ENCODE measurements around the gene NKTR.
"Not testable (repeated sequence)": the region's sequence is repeated elsewhere in the genome, so short reads cannot be mapped to it uniquely, and the experiment has no call there.

NKTR gene

DNA sequence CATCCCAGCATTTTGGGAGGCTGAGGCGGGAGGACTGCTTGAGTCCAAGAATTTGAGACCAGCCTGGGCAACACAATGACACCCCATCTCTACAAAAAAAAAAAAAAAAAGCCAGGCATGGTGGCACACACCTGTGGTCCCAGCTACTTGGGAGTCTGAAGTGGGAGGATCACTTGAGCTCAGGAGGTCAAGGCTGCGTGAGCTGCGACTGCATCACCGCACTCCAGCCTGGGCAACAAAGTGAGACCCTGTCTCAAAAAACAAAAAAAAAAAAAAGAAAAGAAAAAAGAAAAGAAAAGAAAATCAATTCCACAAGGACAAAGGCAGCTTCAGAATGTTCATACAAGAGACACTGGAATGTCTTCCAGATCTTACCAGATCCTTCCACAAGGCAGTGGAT, 21.1 kb upstream of the NKTR start:
- H3K4me3 ChIP-seq (ENCODE audit: low read length); DNase-seq (ENCODE audit: low read depth); H3K36me3 ChIP-seq (ENCODE audit: control insufficient read depth, insufficient read depth, low read length, severe bottlenecking); H3K9ac ChIP-seq (ENCODE audit: low read length); H3K27me3 ChIP-seq (replicated peaks; ENCODE audit: control insufficient read depth, insufficient read depth, low read length): not testable (repeated sequence)
- peaks cover 18% of the 10 kb centered on the region for H3K4me1 ChIP-seq (ENCODE audit: control insufficient read depth, insufficient read depth, low read length)
- H3K9me3 ChIP-seq (ENCODE audit: control insufficient read depth, low read length) = peaks cover 14% of the 10 kb centered on the region

DNA sequence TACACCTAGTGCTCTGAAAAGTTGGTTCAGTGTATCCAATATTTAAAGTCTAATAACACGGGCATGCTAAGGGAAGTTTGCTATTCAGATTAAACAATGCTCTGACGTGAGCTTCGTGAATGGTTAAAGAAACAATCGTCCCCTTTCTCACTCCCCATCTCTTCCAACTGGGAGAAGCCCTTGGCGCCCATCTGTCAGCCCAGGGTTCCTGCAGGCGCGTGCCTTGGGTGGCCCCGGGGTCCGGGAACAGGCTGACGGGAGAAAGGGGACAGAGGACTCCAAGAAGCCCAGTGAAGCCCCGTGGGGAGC, 19.1 kb upstream of the NKTR start:
- Histone ChIP-seq H3K36me3 (ENCODE audit: control insufficient read depth, insufficient read depth, low read length, severe bottlenecking) (no peaks in the 10 kb centered on the region), H3K4me3 (ENCODE audit: low read length) (peak overlapping the region; percentile 84), H3K27me3 (replicated peaks; ENCODE audit: control insufficient read depth, insufficient read depth, low read length) (no peaks in the 10 kb centered on the region)

DNA sequence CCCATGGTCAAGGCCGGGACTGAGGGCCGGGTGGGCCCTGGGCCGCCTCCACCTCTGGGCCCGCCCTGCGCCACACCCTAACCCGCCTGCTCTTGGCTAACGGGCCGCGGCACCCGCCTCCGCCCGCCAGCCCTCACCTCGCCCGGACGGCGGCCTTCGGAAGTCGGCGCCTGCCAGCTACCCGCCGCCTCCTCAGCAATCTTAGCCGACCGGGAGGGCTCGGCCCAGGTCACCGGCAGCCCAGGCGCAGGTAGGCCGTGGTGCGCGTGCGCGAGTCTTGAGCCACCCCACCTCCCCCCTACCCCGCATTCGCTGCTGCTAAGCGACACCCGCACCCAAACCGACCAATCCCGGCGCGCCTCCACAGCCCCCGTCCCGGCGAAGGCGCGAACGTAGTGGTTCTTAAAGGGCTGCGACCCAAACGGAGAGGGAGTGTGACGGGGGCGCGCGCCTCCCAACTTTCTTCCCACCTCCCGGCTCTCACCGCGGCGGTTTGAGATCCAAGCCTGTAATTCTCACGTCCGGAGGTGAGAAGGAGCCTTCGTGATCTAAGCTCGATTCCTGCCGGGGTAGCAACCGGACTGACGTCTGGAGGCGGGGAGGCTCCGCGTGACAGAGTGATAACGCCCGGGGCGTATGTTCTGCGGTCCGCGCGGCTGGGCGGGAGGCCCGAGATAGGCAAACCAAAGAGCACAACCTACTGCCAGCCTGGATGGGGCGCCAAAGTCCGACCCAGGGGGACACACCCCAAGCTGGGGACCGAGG, 18.6 kb upstream of the NKTR start, which contains the start of gene SEC22C:
Gene SEC22C (minus strand): TSS at position 259 of the 765 bp plus-strand sequence. CDS start 12,921 bp downstream, outside the sequence.
- Histone ChIP-seq H3K4me1 (ENCODE audit: control insufficient read depth, insufficient read depth, low read length) (peaks cover 18% of the 10 kb centered on the region), H3K27me3 (replicated peaks; ENCODE audit: control insufficient read depth, insufficient read depth, low read length) (no peaks in the 10 kb centered on the region), H3K9ac (ENCODE audit: low read length) (peak within 1 kb of the TSS; percentile 89), H3K4me3 (ENCODE audit: low read length) (peak within 1 kb of the TSS; percentile 84), H3K9me3 (ENCODE audit: control insufficient read depth, low read length) (no peaks in the 10 kb centered on the region), H3K36me3 (ENCODE audit: control insufficient read depth, insufficient read depth, low read length, severe bottlenecking) (no peaks in the 10 kb centered on the region)
- peak; percentile 98 for DNase-seq (ENCODE audit: low read depth)

More for the DNA sequence above, 19.1 kb upstream of the NKTR start:
- Histone ChIP-seq H3K9me3 (ENCODE audit: control insufficient read depth, low read length) (no peaks in the 10 kb centered on the region), H3K9ac (ENCODE audit: low read length) (peak overlapping the region; percentile 89), H3K4me1 (ENCODE audit: control insufficient read depth, insufficient read depth, low read length) (peaks cover 18% of the 10 kb centered on the region)
- no peak for DNase-seq (ENCODE audit: low read depth)

DNA sequence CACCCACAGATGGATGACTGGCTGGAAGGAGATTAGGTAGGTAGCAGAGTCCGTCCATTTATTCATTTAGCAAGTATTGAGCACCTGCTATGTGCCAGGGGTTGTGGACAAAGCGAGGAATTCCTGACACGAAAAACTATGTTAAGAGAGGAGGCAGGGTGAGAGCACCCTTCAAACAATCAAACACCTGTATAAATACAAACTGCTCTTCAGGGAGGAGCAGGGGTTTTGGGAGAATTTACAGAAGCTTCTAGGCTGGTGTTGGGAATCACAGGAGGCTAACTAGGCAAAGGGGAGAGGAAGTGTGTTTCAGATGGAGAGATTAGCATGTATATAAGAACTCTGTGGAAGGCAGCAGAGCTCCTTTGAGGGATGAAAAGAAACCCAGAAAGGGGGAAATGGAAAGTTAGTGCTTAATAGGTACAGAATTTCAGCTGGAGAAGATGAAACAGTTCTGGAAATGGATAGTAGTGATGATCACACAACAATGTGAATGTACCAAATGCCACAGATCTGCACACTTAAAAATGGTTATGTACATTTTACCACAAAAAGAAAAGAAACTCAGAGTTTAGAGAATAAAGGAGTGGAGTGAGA, 17.9 kb upstream of the NKTR start:
- no peak for DNase-seq (ENCODE audit: low read depth)
- Histone ChIP-seq H3K27me3 (replicated peaks; ENCODE audit: control insufficient read depth, insufficient read depth, low read length) (no peaks in the 10 kb centered on the region), H3K9ac (ENCODE audit: low read length) (peak overlapping the region; percentile 89), H3K9me3 (ENCODE audit: control insufficient read depth, low read length) (no peaks in the 10 kb centered on the region), H3K4me1 (ENCODE audit: control insufficient read depth, insufficient read depth, low read length) (peaks cover 18% of the 10 kb centered on the region), H3K4me3 (ENCODE audit: low read length) (peak overlapping the region; percentile 84), H3K36me3 (ENCODE audit: control insufficient read depth, insufficient read depth, low read length, severe bottlenecking) (no peaks in the 10 kb centered on the region)

DNA sequence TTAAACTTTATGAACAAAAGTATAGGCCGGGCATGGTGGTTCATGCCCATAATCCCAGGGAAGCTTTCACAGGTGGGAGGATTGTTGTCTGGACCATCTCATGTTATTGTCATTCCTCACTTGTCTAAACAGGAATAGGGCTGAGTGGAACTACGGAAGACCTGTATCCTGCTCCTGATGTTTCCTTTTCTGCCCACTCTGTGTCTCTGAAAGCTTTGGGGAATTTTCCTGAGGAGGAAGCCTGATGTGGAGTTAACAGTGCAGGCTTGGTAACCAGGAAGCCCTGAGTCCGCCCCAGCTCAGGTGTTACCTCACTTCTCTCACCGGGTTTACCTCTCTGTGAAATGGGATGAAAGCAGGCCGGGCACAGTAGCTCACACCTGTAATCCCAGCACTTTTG, 11.9 kb upstream of the NKTR start:
- H3K9ac ChIP-seq (ENCODE audit: low read length) = no peak overlapping the region
- DNase-seq (ENCODE audit: low read depth) = no peak

DNA sequence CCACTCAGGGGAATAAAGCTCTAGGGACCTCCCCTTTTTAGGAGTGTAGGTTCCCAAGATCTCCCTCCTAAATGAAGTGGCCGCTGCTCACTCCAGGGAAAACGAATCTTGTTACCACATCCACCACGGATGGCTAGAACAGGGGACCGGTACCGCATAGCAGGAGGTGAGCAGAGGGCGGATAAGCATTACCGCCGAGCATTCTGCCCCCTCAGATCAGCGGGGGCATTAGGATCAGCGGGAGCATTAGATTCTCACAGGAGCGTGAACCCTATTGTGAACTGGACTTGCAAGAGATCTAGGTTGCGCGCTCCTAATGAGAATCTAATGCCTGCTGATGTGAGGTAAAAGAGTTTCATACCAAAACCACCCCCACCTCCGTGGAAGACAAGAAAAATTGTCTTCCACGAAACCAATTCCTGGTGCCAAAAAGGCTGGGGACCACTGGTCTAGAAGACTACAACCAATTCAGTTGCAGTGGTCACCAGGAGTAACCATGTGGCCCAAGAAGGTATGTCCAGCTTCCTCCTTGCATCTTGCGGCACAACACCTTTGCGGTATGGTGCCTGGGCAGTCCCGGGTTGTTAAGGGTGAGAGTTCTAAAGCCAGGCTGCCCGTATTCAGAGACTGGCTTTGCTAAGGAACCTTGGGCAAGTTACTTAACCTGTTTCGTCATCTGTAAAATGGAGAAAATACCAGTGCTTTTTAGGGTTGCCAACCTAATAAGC, 10.9 kb upstream of the NKTR start:
- Histone ChIP-seq H3K36me3 (ENCODE audit: control insufficient read depth, insufficient read depth, low read length, severe bottlenecking) (peaks cover 11% of the 10 kb centered on the region), H3K9me3 (ENCODE audit: control insufficient read depth, low read length) (no peaks in the 10 kb centered on the region), H3K27me3 (replicated peaks; ENCODE audit: control insufficient read depth, insufficient read depth, low read length) (no peaks in the 10 kb centered on the region), H3K4me3 (ENCODE audit: low read length) (peak overlapping the region; percentile 84), H3K9ac (ENCODE audit: low read length) (peak overlapping the region; percentile 75), H3K4me1 (ENCODE audit: control insufficient read depth, insufficient read depth, low read length) (peaks cover 17% of the 10 kb centered on the region)
- DNase-seq (ENCODE audit: low read depth) = no peak

More for the DNA sequence above, 11.9 kb upstream of the NKTR start:
- H3K9me3 ChIP-seq (ENCODE audit: control insufficient read depth, low read length) = no peaks in the 10 kb centered on the region
- H3K27me3 ChIP-seq (replicated peaks; ENCODE audit: control insufficient read depth, insufficient read depth, low read length) = no peaks in the 10 kb centered on the region
- no peak overlapping the region for H3K4me3 ChIP-seq (ENCODE audit: low read length)
- peaks cover 3% of the 10 kb centered on the region for H3K36me3 ChIP-seq (ENCODE audit: control insufficient read depth, insufficient read depth, low read length, severe bottlenecking)
- H3K4me1 ChIP-seq (ENCODE audit: control insufficient read depth, insufficient read depth, low read length) = peaks cover 17% of the 10 kb centered on the region

DNA sequence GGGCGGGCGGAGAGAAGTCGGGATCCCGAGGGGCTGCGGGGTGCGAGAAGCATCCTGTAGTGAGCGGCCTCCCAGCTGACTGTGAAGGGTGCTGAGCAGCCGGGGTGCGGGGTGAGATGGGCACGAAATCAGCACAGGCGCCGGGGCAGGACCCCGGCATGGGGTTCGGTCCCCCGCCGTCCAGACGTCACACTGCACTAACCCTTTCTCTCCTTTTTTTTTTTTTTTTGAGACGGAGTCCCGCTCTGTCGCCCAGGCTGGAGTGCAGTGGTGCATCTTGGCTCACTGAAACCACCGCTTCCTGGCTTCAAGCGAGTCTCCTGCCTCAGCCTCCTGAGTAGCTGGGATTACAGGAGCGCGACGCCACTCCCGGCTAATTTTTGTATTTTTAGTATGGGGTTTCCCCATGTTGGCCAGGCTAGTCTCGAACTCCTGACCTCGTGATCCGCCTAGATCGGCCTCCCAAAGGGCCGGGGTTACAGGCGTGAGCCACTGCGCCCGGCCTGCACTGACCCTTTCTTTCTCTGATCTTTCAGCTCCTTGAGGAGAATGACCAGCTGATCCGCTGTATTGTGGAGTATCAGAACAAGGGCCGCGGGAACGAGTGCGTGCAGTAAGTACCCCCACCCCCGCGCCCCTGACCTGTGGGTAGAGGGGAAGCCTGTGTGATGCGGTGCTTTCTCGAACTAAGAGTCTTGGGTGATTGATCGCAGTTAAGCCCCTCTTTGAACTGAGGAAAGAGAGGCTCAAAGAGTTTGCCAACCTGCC, 9.3 kb upstream of the NKTR start:
- Histone ChIP-seq H3K4me3 (ENCODE audit: low read length) (peak overlapping the region; percentile 84), H3K36me3 (ENCODE audit: control insufficient read depth, insufficient read depth, low read length, severe bottlenecking) (peaks cover 23% of the 10 kb centered on the region), H3K27me3 (replicated peaks; ENCODE audit: control insufficient read depth, insufficient read depth, low read length) (no peaks in the 10 kb centered on the region), H3K9me3 (ENCODE audit: control insufficient read depth, low read length) (no peaks in the 10 kb centered on the region), H3K9ac (ENCODE audit: low read length) (peak overlapping the region; percentile 89), H3K4me1 (ENCODE audit: control insufficient read depth, insufficient read depth, low read length) (peaks cover 23% of the 10 kb centered on the region)
- DNase-seq (ENCODE audit: low read depth) = peak; percentile 48

DNA sequence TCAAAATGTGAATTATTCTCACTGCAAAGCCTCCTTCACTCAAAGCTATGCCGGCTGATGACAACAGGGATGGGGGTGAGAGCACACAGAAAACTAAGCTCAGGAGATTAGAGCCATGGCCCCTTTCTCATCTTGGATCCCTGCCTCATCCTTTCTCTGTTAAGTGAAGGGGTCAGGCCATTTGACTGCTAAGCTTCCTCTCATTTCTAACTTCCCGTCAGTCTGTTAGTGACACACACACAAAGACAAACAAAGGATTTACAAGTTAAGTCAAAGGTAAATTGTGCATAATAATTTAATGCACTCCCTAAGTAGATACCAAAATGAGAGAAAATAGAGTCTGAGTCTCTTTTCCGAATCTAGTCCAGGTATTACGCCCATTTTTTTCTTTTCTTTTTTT, 8.7 kb upstream of the NKTR start:
- no peaks in the 10 kb centered on the region for H3K27me3 ChIP-seq (replicated peaks; ENCODE audit: control insufficient read depth, insufficient read depth, low read length)
- peaks cover 23% of the 10 kb centered on the region for H3K4me1 ChIP-seq (ENCODE audit: control insufficient read depth, insufficient read depth, low read length)
- no peak for DNase-seq (ENCODE audit: low read depth)

DNA sequence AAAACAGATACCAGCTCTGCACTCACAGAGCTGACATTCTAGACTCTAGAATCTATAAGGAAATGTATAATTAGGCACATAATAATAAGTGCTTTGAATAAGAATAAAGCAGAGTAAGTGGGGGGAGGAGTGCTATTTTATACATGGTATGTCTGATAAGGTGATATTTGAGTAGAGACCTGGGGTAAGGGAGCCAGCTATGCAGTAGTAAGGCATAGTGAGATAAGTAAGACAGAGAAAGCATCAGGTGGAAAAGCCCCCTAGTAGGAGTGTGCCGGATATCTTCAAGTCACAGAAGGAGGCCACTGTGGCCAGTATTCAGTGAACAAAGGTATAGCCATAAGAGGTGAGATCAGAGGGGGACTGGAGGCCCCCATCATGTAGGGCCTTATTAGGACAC, 6.9 kb upstream of the NKTR start:
- H3K4me3 ChIP-seq (ENCODE audit: low read length) = no peak overlapping the region
- H3K36me3 ChIP-seq (ENCODE audit: control insufficient read depth, insufficient read depth, low read length, severe bottlenecking) = peaks cover 26% of the 10 kb centered on the region
- no peaks in the 10 kb centered on the region for H3K27me3 ChIP-seq (replicated peaks; ENCODE audit: control insufficient read depth, insufficient read depth, low read length)
- no peaks in the 10 kb centered on the region for H3K9me3 ChIP-seq (ENCODE audit: control insufficient read depth, low read length)
- peaks cover 23% of the 10 kb centered on the region for H3K4me1 ChIP-seq (ENCODE audit: control insufficient read depth, insufficient read depth, low read length)
- DNase-seq (ENCODE audit: low read depth) = no peak
- no peak overlapping the region for H3K9ac ChIP-seq (ENCODE audit: low read length)

More for the DNA sequence above, 8.7 kb upstream of the NKTR start:
- Histone ChIP-seq H3K9me3 (ENCODE audit: control insufficient read depth, low read length) (no peaks in the 10 kb centered on the region), H3K4me3 (ENCODE audit: low read length) (peak overlapping the region; percentile 84), H3K36me3 (ENCODE audit: control insufficient read depth, insufficient read depth, low read length, severe bottlenecking) (peaks cover 24% of the 10 kb centered on the region), H3K9ac (ENCODE audit: low read length) (peak overlapping the region; percentile 89)

DNA sequence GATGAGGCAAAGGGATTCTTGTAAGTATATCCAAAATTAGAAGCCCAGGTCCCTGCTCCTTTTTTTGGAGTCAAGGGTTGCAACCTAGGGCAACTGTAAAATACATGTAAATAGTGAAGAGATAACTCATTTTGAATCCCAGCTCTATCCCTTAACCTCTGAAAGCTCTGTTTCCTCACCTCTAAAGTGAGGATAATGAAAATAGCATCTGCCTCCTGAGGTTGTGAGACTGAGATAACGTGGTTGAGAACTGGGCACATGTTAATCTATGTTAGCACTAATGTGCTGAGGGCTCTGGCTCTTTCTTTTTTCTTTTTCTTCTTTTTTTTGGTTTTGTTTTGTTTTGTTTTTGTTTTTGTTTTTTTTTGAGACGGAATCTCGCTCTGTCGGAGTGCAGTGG, 4.8 kb upstream of the NKTR start:
- DNase-seq (ENCODE audit: low read depth) = no peak
- Histone ChIP-seq H3K4me3 (ENCODE audit: low read length) (no peak overlapping the region), H3K36me3 (ENCODE audit: control insufficient read depth, insufficient read depth, low read length, severe bottlenecking) (peaks cover 26% of the 10 kb centered on the region), H3K27me3 (replicated peaks; ENCODE audit: control insufficient read depth, insufficient read depth, low read length) (no peaks in the 10 kb centered on the region), H3K9me3 (ENCODE audit: control insufficient read depth, low read length) (no peaks in the 10 kb centered on the region), H3K4me1 (ENCODE audit: control insufficient read depth, insufficient read depth, low read length) (peaks cover 16% of the 10 kb centered on the region), H3K9ac (ENCODE audit: low read length) (no peak overlapping the region)

DNA sequence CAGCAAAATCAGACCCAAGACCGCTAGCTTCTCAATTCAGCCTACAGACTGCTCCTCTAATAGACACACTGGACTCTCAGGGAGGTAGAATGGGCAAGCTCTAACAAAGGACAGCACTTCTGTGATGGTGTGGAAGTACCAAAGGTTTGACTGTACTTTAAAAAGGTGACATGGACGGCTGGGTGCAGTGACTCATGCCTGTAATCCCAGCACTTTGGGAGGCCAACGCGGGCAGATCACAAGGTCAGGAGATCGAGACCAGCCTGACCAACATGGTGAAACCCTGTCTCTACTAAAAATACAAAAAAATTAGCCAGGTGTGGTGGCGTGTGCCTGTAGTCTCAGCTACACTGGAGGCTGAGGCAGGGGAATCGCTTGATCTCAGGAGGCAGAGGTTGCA, 3.4 kb upstream of the NKTR start:
- H3K9ac ChIP-seq (ENCODE audit: low read length); H3K4me3 ChIP-seq (ENCODE audit: low read length); H3K27me3 ChIP-seq (replicated peaks; ENCODE audit: control insufficient read depth, insufficient read depth, low read length); H3K9me3 ChIP-seq (ENCODE audit: control insufficient read depth, low read length); DNase-seq (ENCODE audit: low read depth): not testable (repeated sequence)
- peaks cover 10% of the 10 kb centered on the region for H3K4me1 ChIP-seq (ENCODE audit: control insufficient read depth, insufficient read depth, low read length)
- H3K36me3 ChIP-seq (ENCODE audit: control insufficient read depth, insufficient read depth, low read length, severe bottlenecking) = peaks cover 26% of the 10 kb centered on the region
